Measurements from ENCODE around the gene KIF26B.

GRCh38 chr1:245448975-245449431 is 294.2 kb downstream of the KIF26B start:
- no peak for TF ChIP-seq CTCF (IDR thresholded peaks at IDR 0.05; ENCODE audit: poor library complexity, severe bottlenecking)
- TF ChIP-seq EZH2 (IDR thresholded peaks at IDR 0.05; ENCODE audit: borderline replicate concordance, insufficient read depth, low read length, poor library complexity, severe bottlenecking), result no peak
- no peak for TF ChIP-seq TAF1 (IDR thresholded peaks at IDR 0.05; ENCODE audit: low read depth)
- TF ChIP-seq EP300 (conservative IDR thresholded peaks at IDR 0.05; ENCODE audit: poor library complexity, severe bottlenecking), result no peak

Measured in neural cell (in vitro differentiated cells).